ENCODE results near the gene ST6GALNAC3.

Gene ST6GALNAC3

GRCh38 chr1:76135835-76136234, 61.3 kb downstream of the ST6GALNAC3 start:
- no peaks in the 10 kb centered on the region for H3K4me1 Mint-ChIP-seq (ENCODE audit: low read depth)
- H3K27me3 Mint-ChIP-seq, result no peaks in the 10 kb centered on the region
- no peaks in the 10 kb centered on the region for H3K9me3 Mint-ChIP-seq
- H3K27ac Mint-ChIP-seq, result no peak overlapping the region
- H3K36me3 Mint-ChIP-seq (ENCODE audit: low read depth), result no peaks in the 10 kb centered on the region
- no peak overlapping the region for H3K4me3 Mint-ChIP-seq

GRCh38 chr1:76136894-76137293, 62.3 kb downstream of the ST6GALNAC3 start:
- H3K36me3 Mint-ChIP-seq (ENCODE audit: low read depth), result no peaks in the 10 kb centered on the region
- no peaks in the 10 kb centered on the region for H3K27me3 Mint-ChIP-seq
- no peaks in the 10 kb centered on the region for H3K9me3 Mint-ChIP-seq
- no peak overlapping the region for H3K27ac Mint-ChIP-seq
- H3K4me3 Mint-ChIP-seq, result no peak overlapping the region
- H3K4me1 Mint-ChIP-seq (ENCODE audit: low read depth), result no peaks in the 10 kb centered on the region

- Mint-ChIP-seq H3K4me3 (no peak overlapping the region), H3K27me3 (no peaks in the 10 kb centered on the region), H3K9me3 (no peaks in the 10 kb centered on the region), H3K27ac (no peak overlapping the region), H3K4me1 (ENCODE audit: low read depth) (no peaks in the 10 kb centered on the region), H3K36me3 (ENCODE audit: low read depth) (no peaks in the 10 kb centered on the region)
Observed at GRCh38 chr1:76137746-76138145, 63.2 kb downstream of the ST6GALNAC3 start.

- no peaks in the 10 kb centered on the region for H3K4me1 Mint-ChIP-seq (ENCODE audit: low read depth)
- H3K9me3 Mint-ChIP-seq, result no peaks in the 10 kb centered on the region
- no peak overlapping the region for H3K27ac Mint-ChIP-seq
- no peak overlapping the region for H3K4me3 Mint-ChIP-seq
- no peaks in the 10 kb centered on the region for H3K36me3 Mint-ChIP-seq (ENCODE audit: low read depth)
- no peaks in the 10 kb centered on the region for H3K27me3 Mint-ChIP-seq
Observed at GRCh38 chr1:76138217-76138616, 63.7 kb downstream of the ST6GALNAC3 start.

- no peak overlapping the region for H3K4me3 Mint-ChIP-seq
- no peaks in the 10 kb centered on the region for H3K9me3 Mint-ChIP-seq
- H3K4me1 Mint-ChIP-seq (ENCODE audit: low read depth), result no peaks in the 10 kb centered on the region
- no peak overlapping the region for H3K27ac Mint-ChIP-seq
- no peaks in the 10 kb centered on the region for H3K36me3 Mint-ChIP-seq (ENCODE audit: low read depth)
- no peaks in the 10 kb centered on the region for H3K27me3 Mint-ChIP-seq
Observed at GRCh38 chr1:76140227-76140626, 65.7 kb downstream of the ST6GALNAC3 start.

- Mint-ChIP-seq H3K9me3 (no peaks in the 10 kb centered on the region), H3K27ac (no peak overlapping the region), H3K27me3 (no peaks in the 10 kb centered on the region), H3K4me3 (no peak overlapping the region), H3K36me3 (ENCODE audit: low read depth) (no peaks in the 10 kb centered on the region), H3K4me1 (ENCODE audit: low read depth) (no peaks in the 10 kb centered on the region)
Observed at GRCh38 chr1:76141929-76142328, 67.4 kb downstream of the ST6GALNAC3 start.

GRCh38 chr1:76142771-76143540, 68.4 kb downstream of the ST6GALNAC3 start:
- Mint-ChIP-seq H3K4me3 (no peak overlapping the region), H3K4me1 (ENCODE audit: low read depth) (no peaks in the 10 kb centered on the region), H3K9me3 (no peaks in the 10 kb centered on the region)

GRCh38 chr1:76144247-76144646, 69.7 kb downstream of the ST6GALNAC3 start:
- Mint-ChIP-seq H3K9me3 (no peaks in the 10 kb centered on the region), H3K4me3 (no peak overlapping the region), H3K27me3 (peaks cover 6% of the 10 kb centered on the region), H3K36me3 (ENCODE audit: low read depth) (no peaks in the 10 kb centered on the region), H3K4me1 (ENCODE audit: low read depth) (no peaks in the 10 kb centered on the region), H3K27ac (no peak overlapping the region)

More at GRCh38 chr1:76142771-76143540, 68.4 kb downstream of the ST6GALNAC3 start:
- Mint-ChIP-seq H3K27me3 (peaks cover 6% of the 10 kb centered on the region), H3K36me3 (ENCODE audit: low read depth) (no peaks in the 10 kb centered on the region), H3K27ac (no peak overlapping the region)

- no peaks in the 10 kb centered on the region for H3K36me3 Mint-ChIP-seq (ENCODE audit: low read depth)
- H3K27ac Mint-ChIP-seq, result no peak overlapping the region
- no peaks in the 10 kb centered on the region for H3K9me3 Mint-ChIP-seq
- H3K4me1 Mint-ChIP-seq (ENCODE audit: low read depth), result no peaks in the 10 kb centered on the region
- H3K4me3 Mint-ChIP-seq, result no peak overlapping the region
- peaks cover 6% of the 10 kb centered on the region for H3K27me3 Mint-ChIP-seq
Observed at GRCh38 chr1:76145332-76145731, 70.8 kb downstream of the ST6GALNAC3 start.

GRCh38 chr1:76146184-76146583, 71.6 kb downstream of the ST6GALNAC3 start:
- Mint-ChIP-seq H3K36me3 (ENCODE audit: low read depth) (no peaks in the 10 kb centered on the region), H3K27ac (no peak overlapping the region), H3K4me1 (ENCODE audit: low read depth) (no peaks in the 10 kb centered on the region), H3K27me3 (peaks cover 6% of the 10 kb centered on the region), H3K4me3 (no peak overlapping the region), H3K9me3 (no peaks in the 10 kb centered on the region)

GRCh38 chr1:76147917-76148316, 73.4 kb downstream of the ST6GALNAC3 start:
- Mint-ChIP-seq H3K27ac (no peak overlapping the region), H3K9me3 (no peaks in the 10 kb centered on the region), H3K4me1 (ENCODE audit: low read depth) (no peaks in the 10 kb centered on the region), H3K36me3 (ENCODE audit: low read depth) (no peaks in the 10 kb centered on the region), H3K27me3 (peaks cover 6% of the 10 kb centered on the region), H3K4me3 (no peak overlapping the region)

- peaks cover 6% of the 10 kb centered on the region for H3K27me3 Mint-ChIP-seq
- H3K9me3 Mint-ChIP-seq, result no peaks in the 10 kb centered on the region
- H3K36me3 Mint-ChIP-seq (ENCODE audit: low read depth), result no peaks in the 10 kb centered on the region
- no peaks in the 10 kb centered on the region for H3K4me1 Mint-ChIP-seq (ENCODE audit: low read depth)
- no peak overlapping the region for H3K4me3 Mint-ChIP-seq
- no peak overlapping the region for H3K27ac Mint-ChIP-seq
Observed at GRCh38 chr1:76148460-76148859, 73.9 kb downstream of the ST6GALNAC3 start.

- Mint-ChIP-seq H3K4me3 (peak overlapping the region; percentile 81), H3K27me3 (no peaks in the 10 kb centered on the region), H3K9me3 (no peaks in the 10 kb centered on the region), H3K36me3 (ENCODE audit: low read depth) (no peaks in the 10 kb centered on the region), H3K27ac (peak overlapping the region; percentile 80), H3K4me1 (ENCODE audit: low read depth) (peaks cover 12% of the 10 kb centered on the region)
Observed at GRCh38 chr1:76153841-76154205, 79.3 kb downstream of the ST6GALNAC3 start.

- H3K9me3 Mint-ChIP-seq, result no peaks in the 10 kb centered on the region
- peak overlapping the region; percentile 81 for H3K4me3 Mint-ChIP-seq
- H3K27ac Mint-ChIP-seq, result peak overlapping the region; percentile 80
- peaks cover 12% of the 10 kb centered on the region for H3K4me1 Mint-ChIP-seq (ENCODE audit: low read depth)
- no peaks in the 10 kb centered on the region for H3K27me3 Mint-ChIP-seq
- no peaks in the 10 kb centered on the region for H3K36me3 Mint-ChIP-seq (ENCODE audit: low read depth)
Observed at GRCh38 chr1:76154206-76154956, 79.8 kb downstream of the ST6GALNAC3 start.

- Mint-ChIP-seq H3K27me3 (no peaks in the 10 kb centered on the region), H3K4me1 (ENCODE audit: low read depth) (peaks cover 12% of the 10 kb centered on the region), H3K4me3 (no peak overlapping the region), H3K27ac (no peak overlapping the region), H3K36me3 (ENCODE audit: low read depth) (no peaks in the 10 kb centered on the region), H3K9me3 (no peaks in the 10 kb centered on the region)
Observed at GRCh38 chr1:76156987-76157386, 82.4 kb downstream of the ST6GALNAC3 start.

Measured in stimulated activated naive CD8-positive, alpha-beta T cell treated with anti-CD3 and anti-CD28 coated beads, Interleukin-15, Interleukin-2, amounts not matched to agents 100 ng/mL and 50 ng/mL, for 24 hours (primary cell).